HG03558 (cell line): ENCODE data around the gene IL27RA.
A peak's percentile ranks its signal among the peaks of the same experiment; 100 is the strongest.

ENCODE experiments used
- ATAC-seq: cut with Tn5 transposase; IDR thresholded peaks from one replicate; pipeline ENCODE4 v1.9.1; 2021; ENCODE audit warnings: moderate number of reproducible peaks; ENCODE audit not compliant: unreplicated experiment; ENCODE audit errors: extremely low read depth

IL27RA gene

DNA sequence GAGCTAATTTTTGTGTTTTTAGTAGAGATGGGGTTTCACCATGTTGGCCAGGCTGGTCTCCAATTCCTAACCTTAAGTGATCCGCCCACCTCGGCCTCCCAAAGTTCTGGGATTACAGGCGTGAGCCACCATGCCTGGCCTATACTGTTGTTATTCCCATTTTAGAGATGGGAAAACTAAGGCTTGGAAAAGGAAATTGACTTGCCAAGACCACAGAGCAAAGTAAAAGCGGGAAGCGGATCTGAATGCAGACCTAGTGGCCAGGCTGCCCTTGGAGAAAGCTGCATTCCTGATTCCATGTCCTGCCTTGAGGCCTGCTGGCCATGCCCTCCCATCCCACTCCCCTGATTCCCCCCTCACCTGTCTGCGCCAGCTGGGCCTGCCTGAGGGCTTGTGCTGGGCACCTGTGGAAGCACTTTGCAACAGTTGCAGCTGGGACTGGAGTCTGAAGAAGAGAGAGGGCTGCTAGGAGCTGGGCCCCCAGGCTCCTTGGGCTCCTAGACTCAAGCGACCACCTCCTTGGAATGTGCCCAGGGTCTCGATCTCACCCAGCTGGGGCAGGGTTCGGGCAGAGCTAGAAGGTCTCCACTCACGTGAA lies 24.6 kb downstream of the IL27RA start:
- ATAC-seq: no peak

DNA sequence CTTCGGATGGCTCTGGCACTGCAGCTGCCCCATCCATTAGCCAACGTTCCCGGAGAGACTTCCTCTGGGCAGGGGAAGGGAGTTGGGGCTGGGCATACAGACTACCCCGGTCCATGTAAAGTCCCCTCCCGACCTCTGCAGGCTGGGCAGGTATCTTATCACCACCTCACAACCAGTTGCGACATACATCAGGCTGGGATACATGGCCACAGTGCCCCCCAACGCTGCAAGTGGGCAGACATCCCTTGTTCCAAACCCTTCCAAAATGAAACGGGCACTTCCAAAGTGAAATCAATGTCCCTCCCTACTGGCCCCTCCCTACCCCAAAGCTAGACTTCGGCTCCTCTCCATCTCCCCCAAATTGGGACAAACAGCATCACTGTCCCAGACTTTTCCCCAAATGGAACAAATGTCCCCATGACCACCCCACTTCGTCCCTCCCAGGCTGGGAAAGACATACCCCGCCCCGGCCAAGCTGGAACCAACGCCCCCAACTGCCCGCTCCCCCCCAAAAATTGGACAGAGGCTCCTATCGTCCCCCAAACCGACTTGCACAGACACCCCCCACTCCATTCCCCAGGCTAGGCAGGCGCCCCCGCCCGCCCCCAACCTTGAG lies 25.3 kb downstream of the IL27RA start:
- no peak for ATAC-seq

DNA sequence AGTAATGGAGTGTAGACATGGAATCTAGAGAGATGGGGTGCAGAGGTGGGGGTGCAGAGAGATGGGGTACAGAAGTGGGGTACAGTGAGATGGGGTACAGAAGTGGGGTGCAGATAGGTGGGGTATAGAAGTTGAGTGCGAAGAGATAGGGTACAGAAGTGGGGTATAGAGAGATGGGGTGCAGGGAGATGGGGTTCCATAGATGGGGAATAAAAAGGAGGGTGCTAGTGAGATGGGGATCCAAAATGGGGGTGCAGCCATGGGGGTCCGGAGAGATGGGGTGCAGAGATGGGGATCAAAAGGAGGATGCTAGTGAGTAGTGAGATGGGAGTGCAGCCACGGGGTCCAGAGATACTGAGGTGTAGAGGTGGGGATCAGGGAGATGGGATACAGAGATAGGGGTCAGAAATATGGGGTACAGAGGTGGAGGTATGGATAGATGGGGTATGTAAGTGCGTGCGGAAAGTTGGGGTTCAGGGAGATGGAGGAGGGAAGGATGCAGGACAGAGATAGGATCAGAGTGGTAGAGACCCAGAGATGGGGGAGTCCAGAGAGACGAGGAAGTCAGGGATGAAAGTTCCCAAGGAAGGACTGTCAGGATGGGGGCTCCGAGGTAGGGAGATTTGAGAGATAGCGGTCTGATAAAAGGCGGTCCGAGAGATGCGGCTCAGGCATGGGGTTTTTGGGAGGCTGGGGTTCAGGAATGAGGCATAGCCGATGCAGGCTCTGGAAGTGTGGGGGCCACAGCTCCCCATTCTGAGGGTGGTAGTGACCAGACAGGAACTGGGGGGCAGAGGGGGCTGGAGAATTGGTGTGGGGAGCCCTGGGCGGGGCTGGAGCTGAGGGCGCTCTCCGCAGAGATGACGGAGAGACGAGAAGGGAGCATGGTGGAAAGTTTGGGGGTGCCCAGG lies 26.9 kb downstream of the IL27RA start:
- ATAC-seq: no peak

DNA sequence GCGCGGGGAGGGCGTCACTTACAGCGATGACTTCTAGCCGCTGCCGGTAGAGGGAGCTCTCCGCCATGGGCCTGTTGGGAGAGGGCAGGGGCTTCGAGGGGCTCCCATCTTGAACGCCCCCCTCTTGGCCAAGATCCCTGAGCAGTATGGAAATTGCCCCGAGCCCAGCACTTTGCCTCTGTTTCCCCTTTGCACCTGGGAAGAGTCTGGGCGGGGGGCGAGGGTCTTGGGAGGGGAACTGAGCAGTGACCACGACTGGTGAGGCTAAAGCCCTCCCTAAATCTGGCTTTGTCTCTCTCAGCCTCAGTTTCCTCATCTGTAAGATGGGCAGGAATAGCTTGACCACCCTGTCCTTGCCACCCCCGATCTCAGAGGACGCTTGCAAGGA lies 27.5 kb downstream of the IL27RA start:
- ATAC-seq: no peak

DNA sequence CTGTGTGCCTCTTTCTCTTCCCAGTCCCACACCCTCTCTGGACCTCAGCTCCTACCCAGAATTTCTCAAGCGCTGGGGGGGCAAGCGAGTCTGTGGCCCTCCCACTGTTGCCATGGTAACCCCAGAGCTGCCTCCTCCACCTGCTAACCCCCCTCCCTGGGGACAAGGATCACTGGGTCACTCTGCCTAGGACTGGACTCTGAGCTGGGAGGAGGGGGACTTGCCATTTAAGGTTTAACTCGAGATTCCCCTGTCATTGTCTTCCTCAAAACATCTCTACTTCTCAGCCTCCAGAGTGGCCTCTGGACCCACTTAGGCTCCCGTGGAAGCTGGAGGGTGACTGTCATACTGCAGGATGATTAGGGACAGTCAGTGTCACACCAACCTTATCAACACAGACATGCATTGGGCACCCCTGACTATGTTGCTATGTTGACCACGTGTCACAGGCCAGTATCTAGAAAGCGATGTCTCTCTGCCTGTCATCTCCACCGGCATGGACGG lies 28.1 kb downstream of the IL27RA start:
- no peak for ATAC-seq

DNA sequence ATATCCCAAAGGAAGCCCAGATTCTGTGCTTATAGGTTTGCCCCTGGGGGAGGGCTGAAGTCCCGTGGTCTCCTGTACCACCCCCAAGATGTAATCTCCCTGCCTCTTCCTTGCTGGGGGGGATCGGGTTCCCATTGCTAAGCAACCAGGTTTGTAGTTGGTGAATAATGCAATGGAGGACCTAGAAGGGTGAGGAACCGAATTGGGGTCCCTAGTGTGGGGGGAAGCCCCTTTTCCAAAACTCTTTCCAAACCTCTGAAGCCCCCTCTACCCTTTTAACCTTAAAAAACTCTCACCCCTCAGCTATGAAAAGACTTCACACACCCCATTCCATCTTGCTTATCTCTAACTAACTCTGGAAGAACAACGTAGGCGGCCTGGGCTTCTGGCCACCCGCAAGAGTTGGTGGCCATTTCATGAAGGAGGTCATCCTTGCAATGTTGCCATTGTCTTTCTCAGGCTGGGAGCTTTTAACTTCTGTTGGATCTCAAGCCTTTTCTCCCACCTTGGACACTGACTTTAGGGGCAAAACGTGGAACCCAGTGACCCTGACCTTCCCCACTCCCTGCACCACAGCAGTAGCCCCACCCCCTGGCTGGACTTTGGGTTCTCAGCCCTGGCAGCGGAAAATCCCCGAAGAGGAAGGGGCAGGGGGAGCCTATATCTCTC lies 29.7 kb downstream of the IL27RA start:
- no peak for ATAC-seq

DNA sequence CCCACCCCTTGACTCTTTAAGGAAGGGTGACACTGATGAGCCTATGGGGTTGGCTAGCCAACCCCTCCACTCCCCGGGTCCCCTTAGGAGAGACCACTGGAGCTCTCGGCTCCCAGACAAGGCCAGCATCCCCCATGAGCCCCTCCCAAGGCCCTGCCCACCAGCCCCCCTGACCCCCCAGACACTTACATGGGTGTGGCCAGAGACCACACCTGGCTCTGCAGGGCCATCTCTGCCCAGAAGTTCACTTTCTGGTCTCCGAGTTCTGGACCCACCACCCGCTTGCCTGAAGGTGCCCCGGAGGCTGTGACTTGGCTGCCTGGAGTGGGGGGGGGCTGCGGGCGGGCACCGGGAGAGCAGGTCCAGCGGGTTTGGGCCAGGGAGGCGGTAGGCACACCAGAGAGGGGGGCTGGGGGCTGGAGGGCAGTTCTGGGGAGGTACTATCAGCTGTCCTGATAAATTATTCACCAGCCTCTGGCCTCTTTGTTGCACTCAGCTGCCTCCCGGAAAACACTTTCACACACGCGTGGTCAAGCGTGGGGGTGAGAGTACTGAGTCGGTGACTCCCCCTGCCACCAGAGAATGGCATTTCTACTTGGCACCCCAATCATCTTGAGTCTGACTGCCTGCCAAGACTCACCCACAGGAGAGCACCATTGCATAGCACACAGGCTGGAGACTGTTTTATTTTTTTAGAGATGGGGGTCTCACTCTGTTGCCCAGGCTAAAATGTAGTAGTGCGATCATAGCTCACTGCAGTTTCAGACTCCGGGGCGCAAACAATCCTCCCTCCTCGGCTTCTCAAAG lies 30.4 kb downstream of the IL27RA start, which contains the start of gene PALM3:
Gene PALM3 (minus strand): TSS at position 326 of the 807 bp plus-strand sequence. CDS start 96 bp downstream, at position 230.
- ATAC-seq: no peak

DNA sequence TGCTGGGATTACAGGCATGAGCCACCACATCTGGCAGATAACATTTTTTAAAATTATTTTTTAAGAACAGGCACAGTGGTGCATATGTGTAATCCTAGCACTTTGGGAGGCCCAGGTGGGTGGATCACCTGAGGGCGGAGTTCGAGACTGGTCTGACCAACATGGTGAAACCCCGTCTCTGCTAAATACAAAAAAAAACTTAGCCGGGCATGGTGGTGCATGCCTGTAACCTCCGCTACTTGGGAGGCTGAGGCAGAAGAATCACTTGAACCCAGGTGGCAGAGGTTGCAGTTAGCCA lies 30.9 kb downstream of the IL27RA start:
- no peak for ATAC-seq

DNA sequence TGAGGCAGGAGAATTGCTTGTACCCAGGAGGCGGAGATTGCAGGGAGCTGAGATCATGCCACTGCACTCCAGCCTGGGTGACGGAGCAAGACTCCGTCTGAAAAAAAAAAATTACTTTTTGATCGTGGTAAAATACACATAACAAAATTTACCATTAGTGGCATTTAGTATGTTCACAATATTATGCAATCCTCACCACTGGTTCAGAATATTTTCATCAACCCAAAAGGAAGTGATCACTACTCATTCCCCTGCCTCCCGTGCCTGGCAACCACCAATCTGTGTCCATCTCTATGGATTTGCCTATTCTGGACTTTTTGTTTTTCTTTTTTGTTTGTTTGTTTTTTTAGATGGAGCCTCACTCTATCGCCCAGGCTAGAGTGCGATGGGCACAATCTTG lies 31.5 kb downstream of the IL27RA start:
- no peak for ATAC-seq

DNA sequence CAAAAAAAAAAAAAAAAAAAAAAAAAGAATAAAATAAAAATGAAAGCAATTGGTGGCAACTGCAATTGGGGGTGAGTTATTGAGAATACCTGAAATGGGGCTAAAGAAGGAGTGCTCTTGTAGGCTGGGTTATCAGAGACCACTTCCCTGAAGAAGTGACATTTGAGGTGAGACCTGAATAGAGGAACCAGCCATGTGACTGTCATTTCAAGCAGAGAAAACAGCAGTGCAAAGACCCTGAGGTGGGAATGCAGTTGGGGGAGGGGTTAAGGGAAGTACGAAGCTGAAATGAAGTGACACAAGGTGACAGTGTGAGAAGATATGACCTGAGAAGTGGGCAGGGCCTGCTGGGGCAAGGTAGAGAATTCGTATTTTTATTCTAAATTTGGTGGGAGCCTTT lies 34.6 kb downstream of the IL27RA start:
- ATAC-seq: no peak

DNA sequence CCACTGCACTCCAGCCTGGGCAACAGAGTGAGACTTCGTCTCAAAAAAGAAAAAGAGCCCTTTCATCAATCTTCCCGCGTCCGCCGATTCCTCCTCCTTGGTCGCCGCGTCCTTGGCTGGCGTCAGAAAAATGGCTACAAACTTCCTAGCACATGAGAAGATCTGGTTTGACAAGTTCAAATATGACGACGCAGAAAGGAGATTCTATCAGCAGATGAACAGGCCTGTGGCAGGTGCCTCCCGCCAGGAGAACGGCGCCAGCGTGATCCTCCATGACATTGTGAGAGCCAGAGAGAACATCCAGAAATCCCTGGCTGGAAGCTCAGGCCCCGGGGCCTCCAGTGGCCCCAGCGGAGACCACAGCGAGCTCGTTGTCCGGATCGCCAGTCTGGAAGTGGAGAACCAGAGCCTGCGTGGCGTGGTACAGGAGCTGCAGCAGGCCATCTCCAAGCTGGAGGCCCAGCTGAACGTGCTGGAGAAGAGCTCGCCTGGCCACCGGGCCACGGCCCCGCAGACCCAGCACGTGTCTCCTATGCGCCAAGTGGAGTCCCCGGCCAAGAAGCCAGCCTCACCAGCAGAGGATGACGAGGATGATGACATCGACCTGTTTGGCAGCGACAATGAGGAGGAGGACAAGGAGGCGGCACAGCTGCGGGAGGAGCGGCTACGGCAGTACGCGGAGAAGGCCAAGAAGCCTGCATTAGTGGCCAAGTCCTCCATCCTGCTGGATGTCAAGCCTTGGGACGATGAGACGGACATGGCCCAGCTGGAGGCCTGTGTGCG lies 38.9 kb downstream of the IL27RA start:
- ATAC-seq: no peak

DNA sequence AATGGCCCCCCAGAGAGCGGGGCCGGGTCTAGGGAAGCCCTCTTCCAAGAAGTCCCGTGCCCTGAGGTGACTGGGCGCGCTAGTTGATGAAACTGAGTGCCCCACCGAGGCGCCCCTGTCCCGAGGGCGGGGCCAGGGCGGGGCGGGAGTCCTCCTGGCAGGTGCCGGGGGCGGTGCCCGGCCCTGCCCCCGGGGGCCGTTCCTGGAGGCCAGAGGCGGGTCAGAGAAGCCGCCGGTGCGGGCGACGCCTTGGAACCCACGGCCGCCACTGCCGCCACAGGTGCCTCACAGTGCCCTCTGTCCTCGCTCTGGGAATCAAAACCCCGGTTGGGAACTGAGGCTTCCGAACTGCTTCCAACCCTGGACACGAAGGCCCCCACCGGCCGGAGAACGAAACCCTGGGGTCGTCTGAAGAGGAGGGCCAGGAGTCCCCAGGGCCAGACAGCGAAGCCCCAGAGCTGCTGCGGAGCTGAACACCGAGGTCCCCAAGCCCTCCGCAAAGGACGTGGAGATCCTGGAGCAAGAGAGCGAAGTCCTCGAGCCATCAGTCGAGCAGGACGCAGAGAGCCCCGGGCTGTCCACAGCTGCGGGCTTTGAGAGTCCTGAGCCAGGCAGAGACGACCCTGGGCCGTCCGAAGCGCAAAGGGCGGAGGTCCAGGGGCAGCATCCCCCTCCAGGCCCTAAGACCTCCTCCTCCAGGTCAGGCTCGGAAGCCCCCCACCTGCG lies 41.1 kb downstream of the IL27RA start, which contains the start of gene MISP3:
Gene MISP3 (plus strand): TSS at position 252 of the 726 bp plus-strand sequence. CDS start 524 bp downstream, outside the sequence.
- no peak for ATAC-seq

DNA sequence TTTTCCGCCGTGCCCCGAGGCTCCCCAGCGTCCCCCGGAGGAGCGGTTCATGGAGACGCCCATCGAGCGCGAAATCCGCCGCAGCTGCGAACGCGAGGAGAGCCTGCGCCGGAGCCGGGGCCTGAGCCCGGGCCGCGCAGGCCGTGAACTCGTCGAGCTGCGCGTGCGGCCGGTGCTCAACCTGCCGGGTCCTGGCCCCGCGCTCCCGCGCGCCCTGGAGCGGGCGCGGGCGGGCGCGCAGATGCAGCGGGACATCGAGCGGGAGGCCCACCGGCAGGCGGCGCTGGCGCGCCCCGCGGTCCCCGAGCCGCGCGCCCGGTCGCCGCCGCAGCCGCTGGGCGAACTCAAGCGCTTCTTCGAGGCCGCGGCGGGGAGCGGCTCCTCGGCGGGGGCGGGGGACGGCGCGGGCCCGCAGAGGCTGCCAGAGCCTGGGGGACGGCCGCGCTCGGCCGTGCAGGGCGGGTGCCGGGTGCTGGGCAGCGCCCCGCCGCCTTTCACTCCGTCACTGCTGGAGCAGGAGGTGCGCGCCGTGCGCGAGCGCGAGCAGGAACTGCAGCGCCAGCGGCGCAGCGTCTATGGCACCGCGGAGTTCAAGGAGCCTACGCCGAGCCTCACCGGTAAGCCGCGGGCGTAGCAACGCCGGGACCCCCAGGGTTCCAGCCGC lies 41.8 kb downstream of the IL27RA start:
- ATAC-seq: peak; percentile 42

DNA sequence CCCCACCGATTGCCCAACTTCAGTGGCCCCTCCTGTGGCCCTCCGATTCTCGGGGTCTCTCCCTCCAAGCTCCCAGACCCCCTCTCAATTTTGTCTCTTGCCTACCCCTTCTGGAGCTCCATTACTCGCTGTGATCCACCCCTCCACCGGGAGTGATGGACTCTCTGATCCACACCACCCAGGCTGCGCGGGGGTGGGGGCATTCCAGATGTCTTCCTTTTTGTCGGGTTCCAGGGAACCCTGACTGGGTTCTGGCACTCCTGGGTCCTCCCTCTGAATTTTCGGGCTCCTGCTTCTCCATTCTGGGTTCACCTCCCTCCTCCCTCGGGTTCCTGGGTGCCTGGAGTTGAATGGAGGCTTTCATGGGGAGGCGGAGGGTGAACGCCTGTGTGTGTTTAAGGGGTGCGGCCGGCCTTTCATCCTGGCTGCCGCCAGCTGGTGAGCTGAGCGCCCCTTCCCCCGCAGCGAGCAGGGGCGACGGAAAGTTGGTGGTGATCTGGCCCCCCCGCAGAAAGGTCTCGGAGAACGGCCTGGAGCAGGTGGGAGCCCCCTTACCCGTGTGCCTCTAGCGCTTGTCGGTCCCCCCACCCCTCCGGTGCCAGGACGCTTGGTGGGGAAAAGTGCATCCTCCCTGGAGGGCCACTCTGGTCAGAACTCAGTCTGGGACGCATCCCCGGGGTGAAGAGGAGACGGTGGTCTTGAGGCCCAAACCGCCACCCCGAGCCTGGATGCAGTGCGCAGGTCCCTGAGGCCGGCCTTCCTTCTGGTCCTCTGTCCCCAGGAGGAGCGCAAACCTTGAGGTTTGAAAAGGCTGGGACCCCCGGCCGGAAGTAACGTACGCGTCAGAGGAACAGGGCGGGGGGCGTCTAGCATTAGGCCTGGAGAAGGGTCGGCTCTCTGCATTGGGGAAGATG lies 42.6 kb downstream of the IL27RA start:
- ATAC-seq: no peak

DNA sequence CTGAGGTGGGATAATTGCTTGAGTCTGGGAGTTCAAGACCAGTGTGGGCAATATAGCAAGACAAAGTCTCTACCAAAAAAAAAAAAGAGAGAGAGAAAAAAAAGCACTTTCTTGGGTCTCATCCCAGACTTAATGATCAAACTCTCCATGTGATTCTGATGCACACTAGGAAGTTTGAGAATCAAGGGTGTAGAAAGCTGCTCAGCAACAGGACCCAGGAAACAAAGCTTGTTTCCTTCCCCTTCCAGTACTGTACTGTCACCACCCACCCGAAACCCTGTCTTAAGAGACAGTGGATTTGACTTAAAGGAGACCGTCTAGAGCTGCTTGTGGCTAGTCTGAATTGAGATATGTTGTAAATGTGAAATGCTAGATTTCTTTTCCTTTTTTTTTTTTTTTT lies 46.8 kb downstream of the IL27RA start:
- ATAC-seq: no peak

DNA sequence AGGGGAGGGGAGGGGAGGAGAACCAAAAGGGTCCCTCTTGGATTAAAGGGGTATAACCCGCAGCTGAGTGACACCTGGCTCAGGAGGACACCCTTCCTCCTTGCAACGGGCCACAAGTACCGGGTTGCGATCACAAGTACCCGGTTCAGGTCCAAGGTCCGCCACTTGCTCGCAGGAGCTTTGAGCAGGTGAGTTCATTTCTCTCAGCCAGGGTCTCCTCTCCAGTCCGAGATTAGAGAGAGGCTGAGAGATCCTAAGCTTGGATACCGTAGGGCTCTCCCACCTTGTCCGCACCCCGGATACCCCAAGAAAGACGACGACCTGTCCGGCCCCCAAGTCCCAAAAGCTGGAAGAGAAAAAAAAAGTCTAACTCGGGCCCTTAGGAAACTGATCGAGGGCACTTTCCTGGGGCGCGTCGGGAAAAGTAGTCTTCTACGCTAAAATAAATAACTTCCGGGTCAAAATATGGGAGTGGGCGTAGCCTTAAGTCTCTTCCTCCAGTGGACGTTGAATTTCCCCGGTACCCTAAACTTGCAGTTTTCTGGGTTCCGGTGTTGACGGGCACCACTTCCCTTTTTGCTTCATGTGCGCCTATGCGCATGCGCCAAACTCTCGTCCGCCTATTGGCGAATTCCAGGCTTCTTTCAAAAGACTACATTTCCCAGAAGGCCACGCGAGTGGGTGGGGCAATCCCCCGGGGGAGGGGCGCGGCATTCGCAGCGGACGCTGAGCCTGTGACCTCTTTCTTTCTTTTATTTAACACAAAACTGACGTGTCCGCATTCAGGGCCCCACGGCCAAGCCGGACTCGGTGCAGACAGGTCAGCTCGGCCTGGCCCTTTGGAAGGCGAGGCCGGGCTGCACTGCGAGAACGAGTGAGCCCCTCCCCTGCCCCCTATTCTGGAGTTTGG lies 49.6 kb downstream of the IL27RA start:
- ATAC-seq: peak; percentile 48
